Measurements from ENCODE around the gene SBNO1. TPM values are rescaled to one million over a fixed set of nuclear protein-coding genes. Genes with fewer than 3 reads are reported as not detected.

SBNO1 gene
- total and polyA plus RNA-seq, 8 donors = 3.4 to 35.6 (median 9.9) TPM

- no peaks in the 10 kb centered on the region for H3K27me3 ChIP-seq
- H3K9me3 ChIP-seq = no peaks in the 10 kb centered on the region
- no peak for TF ChIP-seq POLR2A (IDR thresholded peaks at IDR 0.05)
- TF ChIP-seq CTCF (IDR thresholded peaks at IDR 0.05) = no peak
- no peak for TF ChIP-seq EP300 (IDR thresholded peaks at IDR 0.05)
- no peak for TF ChIP-seq POLR2AphosphoS5 (IDR thresholded peaks at IDR 0.05)
- H3K4me1 ChIP-seq = peaks cover 44 to 80% (median 59%) of the 10 kb centered on the region in 4 donors
- no peak overlapping the region for H3K4me3 ChIP-seq
- no peak for DNase-seq
- WGBS, 5 donors = 66 to 86% (median 82%) methylated on average over 4 of the region's 4 CpGs
- H3K27ac ChIP-seq = no peak overlapping the region
- H3K36me3 ChIP-seq = peaks cover 46 to 82% (median 75%) of the 10 kb centered on the region in 4 donors
- intact Hi-C loops (cut with DNase I; ENCODE audit: low total_unique reads) = no loop called here
Measured at GRCh38 chr12:123393747-123394146, 29.1 kb upstream of the SBNO1 start.

GRCh38 chr12:123391546-123392343, 27.1 kb upstream of the SBNO1 start:
- intact Hi-C loops (cut with DNase I; ENCODE audit: low total_unique reads) = no loop called here
- Histone ChIP-seq H3K4me3 (no peak overlapping the region), H3K27ac (peak overlapping the region in 4 of 5 donors; percentile 3 to 96 (median 48)), H3K27me3 (no peaks in the 10 kb centered on the region), H3K36me3 (peaks cover 41 to 62% (median 60%) of the 10 kb centered on the region in 4 donors), H3K4me1 (peaks cover 31 to 72% (median 55%) of the 10 kb centered on the region in 4 donors), H3K9me3 (no peaks in the 10 kb centered on the region)
- no peak for TF ChIP-seq POLR2A (IDR thresholded peaks at IDR 0.05)
- no peak for DNase-seq
- WGBS, 5 donors = 71 to 75% (median 73%) methylated on average over 8 of the region's 8 CpGs

- H3K36me3 ChIP-seq = peaks cover 31 to 52% (median 50%) of the 10 kb centered on the region in 4 donors
- peak overlapping the region in 4 of 5 donors; percentile 85 to 96 (median 90) for H3K27ac ChIP-seq
- intact Hi-C loops (cut with DNase I; ENCODE audit: low total_unique reads) = no loop called here
- no peaks in the 10 kb centered on the region for H3K9me3 ChIP-seq
- H3K27me3 ChIP-seq = no peaks in the 10 kb centered on the region
- no peak for DNase-seq
- TF ChIP-seq POLR2A (IDR thresholded peaks at IDR 0.05) (no peak), CTCF (IDR thresholded peaks at IDR 0.05) (no peak), POLR2AphosphoS5 (IDR thresholded peaks at IDR 0.05) (no peak), EP300 (IDR thresholded peaks at IDR 0.05) (no peak)
- peaks cover 24 to 63% (median 47%) of the 10 kb centered on the region in 4 donors for H3K4me1 ChIP-seq
- 61 to 70% (median 67%) methylated on average over 23 of the region's 23 CpGs for WGBS, 5 donors
- peak overlapping the region; percentile 67 to 87 (median 74) for H3K4me3 ChIP-seq
Measured at GRCh38 chr12:123390498-123391426, 26.1 kb upstream of the SBNO1 start.

- 3 to 5% (median 4%) methylated on average over 23 to 66 of the region's 66 CpGs for WGBS, 5 donors
- Histone ChIP-seq H3K4me3 (peak overlapping the region; percentile 67 to 87 (median 74)), H3K36me3 (peaks cover 23 to 42% (median 40%) of the 10 kb centered on the region in 4 donors), H3K27me3 (no peaks in the 10 kb centered on the region), H3K27ac (peak overlapping the region; percentile 82 to 96 (median 89)), H3K4me1 (peaks cover 28 to 65% (median 54%) of the 10 kb centered on the region in 4 donors), H3K9me3 (no peaks in the 10 kb centered on the region)
- DNase-seq = peak; percentile 67 to 72
- intact Hi-C loops (cut with DNase I; ENCODE audit: low total_unique reads) = no loop called here
- no peak for TF ChIP-seq EP300 (IDR thresholded peaks at IDR 0.05)
- TF ChIP-seq POLR2AphosphoS5 (IDR thresholded peaks at IDR 0.05) = no peak
- no peak for TF ChIP-seq CTCF (IDR thresholded peaks at IDR 0.05)
- TF ChIP-seq POLR2A (IDR thresholded peaks at IDR 0.05) = no peak
Measured at GRCh38 chr12:123389560-123390351, 25.1 kb upstream of the SBNO1 start.
